GM23338 (cell line): Measurements from ENCODE around the gene TGIF2. TPM values are rescaled to one million over a fixed set of nuclear protein-coding genes. Genes with fewer than 3 reads are reported as not detected.

ENCODE experiments used
- CTCF ChIP-seq, 2 experiments: fragments of 200-600 bp in 1 of 2; sonication (generic) in 1 of 2; conservative IDR thresholded peaks; 2 replicates each; pipeline versions ENCODE4 v1.5.1 to v1.6.1; 2016 to 2017; ENCODE audit warnings: antibody characterized with exemption in 2 of 2, low read depth in 2 of 2, mild to moderate bottlenecking in 2 of 2, moderate library complexity in 1 of 2
- EZH2phosphoT487 ChIP-seq: fragments of 200-600 bp; sonication (generic); IDR thresholded peaks from one replicate; pipeline ENCODE4 v1.8.1; 2018; ENCODE audit warnings: antibody characterized with exemption; ENCODE audit not compliant: unreplicated experiment
- JUNB ChIP-seq: IDR thresholded peaks from one replicate; pipeline ENCODE4 v1.6.1; 2016; ENCODE audit warnings: antibody characterized with exemption; ENCODE audit not compliant: unreplicated experiment
- REST ChIP-seq: IDR thresholded peaks from one replicate; pipeline ENCODE4 v1.6.1; 2018; ENCODE audit warnings: antibody characterized with exemption; ENCODE audit not compliant: unreplicated experiment
- STAT1 ChIP-seq: IDR thresholded peaks from one replicate; pipeline ENCODE4 v1.6.1; 2016; ENCODE audit warnings: antibody characterized with exemption; ENCODE audit not compliant: unreplicated experiment
- ZNF462 ChIP-seq: fragments of 250-450 bp; sonication (Bioruptor Pico); IDR thresholded peaks from 2 replicates; pipeline ENCODE4 v1.5.0; 2020; ENCODE audit warnings: mild to moderate bottlenecking, moderate library complexity
- polyA plus RNA-seq: library from polyadenylated mRNA; unstranded; fragments of >200 nt; fragmentation: Nextera tagmentation; extraction: Ambion mirVana; gene quantifications from 2 replicates; pipeline ENCODE4 v1.2.1, GENCODE V29; 2016
- total RNA-seq: library from RNA; depleted of rRNA; stranded (reverse); fragments of >200 nt; shearing (Covaris generic); gene quantifications from 2 replicates; pipeline ENCODE4 v1.2.3, GENCODE V29; 2014

TGIF2 gene
- total and polyA plus RNA-seq, 2 experiments from 2014 or later, result 47.6 to 63.2 TPM

- no peak for TF ChIP-seq ZNF462
- no peak for TF ChIP-seq JUNB
- no peak for TF ChIP-seq STAT1
- TF ChIP-seq REST, result no peak
- TF ChIP-seq CTCF (conservative IDR thresholded peaks at IDR 0.05; ENCODE audit: low read depth in 2 of 2), result no peak
- no peak for TF ChIP-seq EZH2phosphoT487
These were observed 22.6 kb upstream of the TGIF2 start (continued) for GRCh38 chr20:36550790-36551299.
